ENCODE results near the gene KLRC1.
"Not testable (repeated sequence)": the region's sequence is repeated elsewhere in the genome, so short reads cannot be mapped to it uniquely, and the experiment has no call there.

Gene KLRC1

GRCh38 chr12:10466311-10466710 lies 13.1 kb upstream of the KLRC1 start:
- no peak for TF ChIP-seq CTCF (conservative IDR thresholded peaks at IDR 0.05)
- no peak overlapping the region for H3K27ac ChIP-seq

GRCh38 chr12:10457760-10458159 lies 4.6 kb upstream of the KLRC1 start:
- TF ChIP-seq CTCF (conservative IDR thresholded peaks at IDR 0.05) = no peak
- no peak overlapping the region for H3K27ac ChIP-seq

GRCh38 chr12:10456856-10457255 lies 3.7 kb upstream of the KLRC1 start:
- no peak overlapping the region for H3K27ac ChIP-seq
- no peak for TF ChIP-seq CTCF (conservative IDR thresholded peaks at IDR 0.05)

- TF ChIP-seq CTCF (conservative IDR thresholded peaks at IDR 0.05) = no peak
- H3K27ac ChIP-seq = no peak overlapping the region
Measured at GRCh38 chr12:10455766-10456165, 2.6 kb upstream of the KLRC1 start.

GRCh38 chr12:10454531-10454930 lies 1.4 kb upstream of the KLRC1 start:
- H3K27ac ChIP-seq = no peak overlapping the region
- no peak for TF ChIP-seq CTCF (conservative IDR thresholded peaks at IDR 0.05)

- no peak for TF ChIP-seq CTCF (conservative IDR thresholded peaks at IDR 0.05)
- no peak overlapping the region for H3K27ac ChIP-seq
Measured at GRCh38 chr12:10448236-10448635, 4.9 kb downstream of the KLRC1 start.

- not testable (repeated sequence) for H3K27ac ChIP-seq
Measured at GRCh38 chr12:10446052-10446451, 7.1 kb downstream of the KLRC1 start.

GRCh38 chr12:10441144-10441543 lies 12.0 kb downstream of the KLRC1 start:
- H3K27ac ChIP-seq = not testable (repeated sequence)

- not testable (repeated sequence) for H3K27ac ChIP-seq
Measured at GRCh38 chr12:10439608-10440274, 13.4 kb downstream of the KLRC1 start.

- H3K27ac ChIP-seq = not testable (repeated sequence)
Measured at GRCh38 chr12:10437601-10438000, 15.6 kb downstream of the KLRC1 start.

GRCh38 chr12:10435816-10436215 lies 17.4 kb downstream of the KLRC1 start, which contains the start of gene KLRC2:
KLRC2 (minus strand) TSS chr12:10436010; CDS start chr12:10435986, 24 bp downstream.
- H3K27ac ChIP-seq = peak within 1 kb of the TSS; percentile 73

GRCh38 chr12:10430623-10431022 lies 22.6 kb downstream of the KLRC1 start:
- not testable (repeated sequence) for H3K27ac ChIP-seq

- not testable (repeated sequence) for H3K27ac ChIP-seq
Measured at GRCh38 chr12:10425938-10426337, 27.2 kb downstream of the KLRC1 start.

GRCh38 chr12:10424260-10424899 lies 28.8 kb downstream of the KLRC1 start:
- not testable (repeated sequence) for H3K27ac ChIP-seq

Measured in VCaP (cell line).